ENCODE data around the gene ADGRE2.

ADGRE2 gene

GRCh38 chr19:14746886-14747285 lies 31.5 kb downstream of the ADGRE2 start (continued):
- TF ChIP-seq SETDB1 (IDR thresholded peaks at IDR 0.05; ENCODE audit: insufficient read length, low read length) (no peak), ZNF132 (tag by site-specific recombination; IDR thresholded peaks at IDR 0.05; ENCODE audit: borderline replicate concordance) (no peak), ZNF624 (tag by site-specific recombination; IDR thresholded peaks at IDR 0.05) (no peak), ZNF148 (tag by site-specific recombination; IDR thresholded peaks at IDR 0.05; ENCODE audit: borderline replicate concordance) (no peak), ZNF175 (tag by site-specific recombination; IDR thresholded peaks at IDR 0.05) (no peak), ZNF292 (tag by site-specific recombination; IDR thresholded peaks at IDR 0.05; ENCODE audit: borderline replicate concordance, low read depth) (no peak), ZNF24 (tag by site-specific recombination; IDR thresholded peaks at IDR 0.05) (no peak), ZNF354C (tag by site-specific recombination; IDR thresholded peaks at IDR 0.05; ENCODE audit: borderline replicate concordance, low read depth) (no peak), PBX3 (CRISPR knock-in tag; IDR thresholded peaks at IDR 0.05) (no peak), ZFP69B (tag by site-specific recombination; IDR thresholded peaks at IDR 0.05) (no peak), ZSCAN23 (tag by site-specific recombination; IDR thresholded peaks at IDR 0.05) (no peak), ZBTB26 (tag by site-specific recombination; optimal IDR thresholded peaks at IDR 0.05) (no peak)

GRCh38 chr19:14735915-14736314 lies 42.4 kb downstream of the ADGRE2 start:
- Histone ChIP-seq H3K9me3 (ENCODE audit: control insufficient read depth, insufficient read depth, low read depth, low read length) (no peaks in the 10 kb centered on the region), H3K4me1 (ENCODE audit: control insufficient read depth, insufficient read depth, low read length) (no peaks in the 10 kb centered on the region), H3K4me3 (ENCODE audit: low read depth, low read length) (no peak overlapping the region), H3K27ac (ENCODE audit: extremely low read depth, low read depth, low read length) (no peak overlapping the region), H3K36me3 (ENCODE audit: control insufficient read depth in 2 of 2, insufficient read depth in 1 of 2, low read length in 2 of 2) (no peaks in the 10 kb centered on the region)
- CTCF ChIA-PET: no interaction called here
- POLR2A ChIA-PET: no interaction called here
- TF ChIP-seq ZNF501 (tag by site-specific recombination; IDR thresholded peaks at IDR 0.05): no peak
- no peak for TF ChIP-seq ZNF214 (tag by site-specific recombination; IDR thresholded peaks at IDR 0.05; ENCODE audit: borderline replicate concordance)
- TF ChIP-seq PRDM1 (tag by site-specific recombination; IDR thresholded peaks at IDR 0.05): no peak

- no peak overlapping the region for H3K4me3 ChIP-seq (ENCODE audit: low read depth, low read length)
- H3K4me1 ChIP-seq (ENCODE audit: control insufficient read depth, insufficient read depth, low read length): no peaks in the 10 kb centered on the region
- ChIA-PET POLR2A (no interaction called here), CTCF (interaction anchor here (0.6 kb wide), 1 partner anchor 168 kb away, joined by 3 read pairs; no protein-coding TSS in a partner anchor)
- H3K9me3 ChIP-seq (ENCODE audit: control insufficient read depth, insufficient read depth, low read depth, low read length): no peaks in the 10 kb centered on the region
- H3K27ac ChIP-seq (ENCODE audit: extremely low read depth, low read depth, low read length): no peak overlapping the region
- TF ChIP-seq SETDB1 (IDR thresholded peaks at IDR 0.05; ENCODE audit: insufficient read length, low read length) (peak; percentile 42), ZFHX2 (tag by site-specific recombination; conservative IDR thresholded peaks at IDR 0.05) (no peak)
- no peaks in the 10 kb centered on the region for H3K36me3 ChIP-seq (ENCODE audit: control insufficient read depth in 2 of 2, insufficient read depth in 1 of 2, low read length in 2 of 2)
Measured at GRCh38 chr19:14733574-14733973, 44.8 kb downstream of the ADGRE2 start.

Data from HEK293 (cell line).